ENCODE results near the gene TNFRSF25. TPM values are rescaled to one million over a fixed set of nuclear protein-coding genes. Genes with fewer than 3 reads are reported as not detected.
"Not testable (repeated sequence)": the region's sequence is repeated elsewhere in the genome, so short reads cannot be mapped to it uniquely, and the experiment has no call there.

The TNFRSF25 gene
- polyA plus RNA-seq, 3 donors: 2.6 to 18.1 (median 10.1) TPM

DNA sequence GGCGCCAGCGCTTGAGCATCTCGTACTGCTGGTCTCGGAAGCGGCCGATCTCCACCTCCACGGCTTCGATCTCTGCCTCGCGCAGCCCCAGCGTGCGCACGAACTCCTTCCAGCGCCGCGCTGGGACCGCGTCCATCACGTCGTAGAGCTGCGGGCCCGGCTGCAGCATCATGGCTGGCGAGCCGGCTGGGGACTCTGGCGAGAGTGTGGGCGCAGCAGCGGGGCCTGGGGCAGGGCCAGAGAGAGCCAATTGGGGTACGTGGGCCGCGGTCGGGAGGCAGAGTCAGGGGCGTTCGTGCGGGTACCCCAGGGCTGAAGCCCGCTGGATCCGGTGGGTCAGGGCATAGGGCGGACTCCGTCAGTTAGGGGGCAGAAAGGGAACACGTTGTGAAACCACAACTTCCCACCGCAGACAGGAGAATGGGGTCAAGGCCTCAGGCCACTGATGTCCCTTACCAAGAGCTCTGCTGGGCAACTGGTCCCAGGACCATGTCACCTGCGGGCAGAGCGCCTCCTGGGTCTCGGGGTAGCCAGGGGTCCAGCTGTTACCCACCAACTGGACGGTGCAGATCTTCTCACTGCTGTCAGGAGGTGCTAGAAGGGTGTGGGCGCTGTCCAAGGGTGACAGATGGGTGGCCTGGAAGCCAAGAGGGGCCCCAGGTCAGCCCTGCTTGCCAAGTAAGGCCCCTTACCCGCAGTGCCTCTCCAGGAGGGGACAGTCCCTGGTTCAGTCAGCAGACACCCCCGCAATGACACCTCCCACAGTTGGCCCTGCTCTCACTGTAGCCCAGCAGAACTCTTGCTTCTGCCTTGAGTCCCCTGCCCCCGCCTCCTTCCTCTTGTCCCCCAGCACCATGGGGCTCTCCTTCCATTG is 4.2 kb downstream of the TNFRSF25 start:
- H3K27ac ChIP-seq (ENCODE audit: low read depth, low read length): no peak overlapping the region
- 77 to 88% (median 88%) methylated on average over 43 to 48 of the region's 48 CpGs for WGBS, 3 donors

DNA sequence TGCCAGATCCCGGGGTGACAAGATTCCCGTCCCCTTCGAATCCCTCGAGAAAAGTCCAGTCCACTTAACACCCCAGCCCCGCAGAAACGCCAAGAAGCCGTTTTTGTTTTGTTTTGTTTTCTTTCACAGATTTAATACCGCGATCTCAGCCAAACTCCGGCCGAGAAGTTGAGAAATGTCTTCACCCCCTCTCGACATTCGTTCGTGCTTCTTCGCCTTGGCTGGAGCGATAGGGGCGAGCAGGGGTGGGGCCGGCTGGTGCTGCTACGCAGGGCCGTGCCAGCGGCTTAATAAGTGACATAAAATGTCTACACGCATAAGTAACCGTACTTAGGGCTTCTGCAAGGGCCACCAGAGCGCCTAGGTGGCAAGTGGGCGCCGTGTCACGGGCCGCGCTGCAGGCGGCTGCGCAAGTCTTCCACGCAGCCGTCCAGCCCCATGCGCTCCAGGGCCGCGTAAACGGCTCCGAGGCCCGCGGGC is 4.9 kb downstream of the TNFRSF25 start:
- no peak overlapping the region for H3K27ac ChIP-seq (ENCODE audit: low read depth, low read length)
- 73 to 78% (median 77%) methylated on average over 40 of the region's 40 CpGs for WGBS, 3 donors

GRCh38 chr1:6460301-6461050 is 5.5 kb downstream of the TNFRSF25 start:
- WGBS, 3 donors: 22 to 39% (median 27%) methylated on average over 36 to 39 of the region's 39 CpGs
- no peak overlapping the region for H3K27ac ChIP-seq (ENCODE audit: low read depth, low read length)

GRCh38 chr1:6459850-6460265 is 6.1 kb downstream of the TNFRSF25 start:
- WGBS, 3 donors: 10 to 31% (median 16%) methylated on average over 16 to 18 of the region's 18 CpGs
- no peak overlapping the region for H3K27ac ChIP-seq (ENCODE audit: low read depth, low read length)

GRCh38 chr1:6456800-6457466 is 9.0 kb downstream of the TNFRSF25 start:
- no peak overlapping the region for H3K27ac ChIP-seq (ENCODE audit: low read depth, low read length)
- 79 to 80% (median 79%) methylated on average over 10 to 11 of the region's 11 CpGs for WGBS, 3 donors

DNA sequence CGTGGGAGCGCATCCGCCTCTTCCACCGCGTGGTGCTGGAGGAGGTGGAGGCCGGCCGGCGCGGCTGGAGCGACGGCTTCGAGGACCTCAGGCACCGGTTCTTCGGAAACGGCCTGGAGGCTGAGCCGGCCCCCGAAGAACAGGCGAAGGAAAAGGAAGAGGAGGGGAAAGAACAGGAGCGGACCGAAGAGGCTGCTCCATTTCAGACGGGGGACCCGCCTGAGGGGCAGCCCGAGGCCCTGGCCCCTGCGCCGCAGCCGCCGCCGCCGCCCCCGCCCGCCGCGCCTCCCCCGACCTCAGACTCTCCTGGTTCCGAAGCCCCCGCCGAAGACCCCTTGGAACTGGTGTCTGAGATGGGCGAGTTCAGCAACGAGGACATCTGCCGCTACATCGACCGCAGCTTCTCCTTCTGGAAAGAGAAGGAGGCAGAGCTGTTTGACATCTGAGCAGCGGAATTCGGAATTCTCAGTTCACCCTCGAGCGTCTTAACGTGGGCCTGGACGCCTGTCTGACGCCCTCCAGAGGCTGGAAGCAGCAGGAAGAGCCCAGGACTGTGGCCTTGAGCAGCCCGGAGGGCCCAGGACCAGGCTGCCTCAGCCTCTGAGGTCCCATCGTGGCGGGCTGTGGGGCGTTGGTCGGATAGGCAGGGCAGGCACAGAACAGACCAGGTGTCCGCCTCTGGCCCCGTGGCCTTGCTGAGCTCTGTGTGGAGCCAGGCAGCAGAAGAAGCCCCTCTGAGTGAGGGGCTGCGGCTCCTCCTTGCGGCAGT is 10.0 kb downstream of the TNFRSF25 start:
- H3K27ac ChIP-seq (ENCODE audit: low read depth, low read length): not testable (repeated sequence)
- 37 to 41% (median 38%) methylated on average over 58 of the region's 58 CpGs for WGBS, 3 donors

GRCh38 chr1:6454856-6455751 is 10.9 kb downstream of the TNFRSF25 start:
- 6 to 14% (median 6%) methylated on average over 87 to 115 of the region's 115 CpGs for WGBS, 3 donors
- no peak overlapping the region for H3K27ac ChIP-seq (ENCODE audit: low read depth, low read length)

DNA sequence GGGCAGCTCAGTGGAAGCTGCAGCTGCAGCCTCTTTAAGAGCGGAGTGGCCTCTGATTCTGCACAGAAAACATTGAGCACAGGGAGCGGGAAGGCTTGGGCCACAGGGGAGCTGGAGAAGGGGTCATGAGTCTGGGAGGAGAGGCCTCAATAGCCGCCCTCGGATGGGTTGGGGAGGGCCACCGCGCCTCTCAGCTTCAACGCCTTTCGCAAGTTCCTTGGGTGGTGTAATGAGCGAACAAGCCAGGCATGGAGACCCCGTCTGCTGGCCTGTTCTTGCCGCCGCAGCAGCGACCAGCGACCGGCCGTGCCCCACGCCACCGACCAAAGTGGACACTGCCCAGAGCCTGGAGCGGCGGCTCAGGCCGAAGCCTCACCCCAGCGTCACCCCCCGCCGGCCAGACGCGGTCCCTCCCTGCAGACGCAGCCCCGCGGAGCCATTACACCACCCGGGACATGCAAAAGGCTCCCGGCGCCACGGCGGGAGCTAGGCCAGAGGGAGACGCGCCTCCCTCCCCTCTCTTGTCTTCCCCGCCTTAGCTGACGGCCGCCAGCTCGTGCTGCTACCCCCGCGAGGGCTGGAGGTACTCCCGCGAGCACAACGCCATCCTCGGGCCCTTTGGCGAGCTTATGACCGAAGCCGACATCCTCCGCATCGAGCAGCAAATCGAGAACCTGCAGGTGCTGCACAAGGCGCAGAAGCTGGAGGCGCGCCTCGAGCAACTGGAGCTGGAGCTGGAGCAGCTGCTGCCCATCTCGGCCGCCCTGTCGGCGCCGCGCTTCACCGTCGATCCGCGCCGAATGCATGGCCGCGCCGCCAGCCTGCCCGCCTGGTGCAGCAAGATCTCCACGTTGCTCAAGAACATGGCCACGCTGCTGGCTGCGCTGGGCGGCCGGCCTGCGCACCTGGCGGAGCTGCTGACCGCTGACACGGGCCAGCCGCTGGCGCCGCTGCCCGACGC is 11.8 kb downstream of the TNFRSF25 start:
- 10 to 20% (median 15%) methylated on average over 65 to 85 of the region's 85 CpGs for WGBS, 3 donors
- not testable (repeated sequence) for H3K27ac ChIP-seq (ENCODE audit: low read depth, low read length)

- 46 to 64% (median 63%) methylated on average over 6 of the region's 6 CpGs for WGBS, 3 donors
- no peak overlapping the region for H3K27ac ChIP-seq (ENCODE audit: low read depth, low read length)
Measured at GRCh38 chr1:6450943-6451373, 15.0 kb downstream of the TNFRSF25 start.

DNA sequence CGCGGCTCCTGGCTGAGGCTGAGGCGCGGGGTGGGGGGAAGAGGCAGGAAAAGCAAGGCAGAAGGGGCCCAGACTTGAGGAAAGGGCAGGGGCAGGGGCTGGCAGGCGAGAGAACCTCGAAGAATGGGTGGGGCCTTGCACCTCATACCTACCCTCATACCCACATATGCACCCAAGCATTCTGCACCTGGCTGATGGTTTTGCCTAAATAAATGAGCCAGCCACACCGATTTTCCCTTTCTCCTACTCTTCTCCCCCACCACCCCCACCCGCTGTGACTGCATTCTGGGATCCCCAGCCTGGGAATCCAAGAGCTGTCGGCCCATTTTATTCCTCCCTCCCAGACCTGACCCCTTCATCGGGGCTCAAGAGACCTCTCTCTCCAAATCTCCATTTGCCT is 15.5 kb downstream of the TNFRSF25 start:
- WGBS, 3 donors: 31 to 55% (median 37%) methylated on average over 8 to 10 of the region's 10 CpGs
- H3K27ac ChIP-seq (ENCODE audit: low read depth, low read length): not testable (repeated sequence)

DNA sequence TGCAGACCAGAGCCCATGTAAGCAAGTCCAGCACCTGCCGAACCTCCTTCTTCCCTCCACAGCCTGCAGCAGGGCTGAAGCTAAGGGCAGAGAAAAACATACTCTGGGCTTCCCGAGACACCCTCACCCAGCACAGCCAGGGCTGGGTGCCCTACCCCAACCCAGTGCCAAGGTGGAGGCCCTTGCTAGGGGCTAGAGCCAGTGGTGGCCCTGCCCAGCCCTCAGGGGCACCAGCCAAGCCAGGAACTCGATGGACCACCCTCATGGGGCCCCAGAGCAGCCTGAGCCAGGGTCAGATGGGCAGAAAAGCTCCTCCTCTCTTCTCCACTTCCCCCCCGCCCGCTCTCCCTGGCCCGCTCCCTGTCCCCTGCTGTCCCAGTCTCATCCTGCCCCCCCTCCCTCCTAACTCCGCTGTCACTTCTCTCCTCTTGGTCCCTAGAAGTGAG is 15.9 kb downstream of the TNFRSF25 start:
- H3K27ac ChIP-seq (ENCODE audit: low read depth, low read length): no peak overlapping the region
- 17 to 79% (median 21%) methylated on average over 6 to 7 of the region's 7 CpGs for WGBS, 3 donors

DNA sequence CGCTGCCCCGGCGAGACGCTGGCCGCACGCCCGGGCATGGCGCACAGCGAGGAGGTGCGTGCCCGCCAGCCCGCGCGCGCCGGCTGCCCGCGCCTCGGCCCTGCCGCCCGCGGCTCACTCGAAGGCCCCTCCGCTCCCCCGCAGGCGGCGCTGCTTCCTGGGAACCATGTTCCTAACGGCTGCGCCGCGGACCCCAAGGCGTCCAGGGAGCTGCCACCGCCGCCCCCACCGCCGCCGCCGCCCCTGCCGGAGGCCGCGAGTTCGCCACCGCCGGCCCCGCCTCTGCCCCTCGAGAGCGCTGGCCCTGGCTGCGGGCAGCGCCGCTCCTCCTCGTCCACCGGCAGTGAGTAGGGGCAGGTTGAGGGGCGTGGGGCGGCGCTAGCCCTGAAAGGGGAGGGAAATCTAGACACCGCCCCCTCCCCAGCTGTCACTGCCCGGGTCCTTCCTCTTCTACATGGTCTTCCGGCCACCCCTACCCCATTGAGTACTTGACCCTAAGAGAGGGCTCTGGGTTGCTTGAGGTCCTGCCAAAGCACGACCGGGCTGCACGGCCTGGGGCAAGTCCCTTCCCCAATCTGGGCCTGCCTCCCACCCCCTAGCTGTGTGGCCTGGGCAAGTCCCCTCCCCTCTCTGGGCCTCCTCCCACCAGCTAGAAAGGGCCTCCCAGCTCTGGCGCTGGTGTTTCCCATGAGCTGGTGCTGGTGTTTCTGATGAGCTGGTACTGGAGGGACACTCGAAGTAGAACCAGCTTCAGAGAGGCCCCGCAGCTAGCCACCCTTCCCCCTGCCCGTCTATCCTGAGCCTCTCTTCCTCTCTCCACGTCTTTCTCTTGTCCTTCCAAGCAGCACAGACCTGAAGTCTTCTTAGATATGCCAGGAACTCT is 17.0 kb downstream of the TNFRSF25 start:
- WGBS, 3 donors: 3 to 24% (median 7%) methylated on average over 36 to 64 of the region's 66 CpGs

GRCh38 chr1:6447818-6448748 is 17.9 kb downstream of the TNFRSF25 start:
- 2 to 4% (median 3%) methylated on average over 58 to 68 of the region's 68 CpGs for WGBS, 3 donors
- no peak overlapping the region for H3K27ac ChIP-seq (ENCODE audit: low read depth, low read length)

More for the DNA sequence above, 17.0 kb downstream of the TNFRSF25 start:
- no peak overlapping the region for H3K27ac ChIP-seq (ENCODE audit: low read depth, low read length)

Data from adipose tissue (tissue), 3 donors.